A549 (cell line): ENCODE results near the gene PRKCD. TPM values are rescaled to one million over a fixed set of nuclear protein-coding genes. Genes with fewer than 3 reads are reported as not detected.

Experiments
- ATAC-seq, 2 experiments: fragments of 200-7000 bp in 1 of 2; fragments of >200 bp in 1 of 2; cut with Nextera tagmentation in 1 of 2; cut with Tn5 transposase in 1 of 2; 3 replicates each; pipeline versions ENCODE4 v1.8.0 to v1.9.1; 2018 to 2020; ENCODE audit warnings: mild to moderate bottlenecking in 1 of 2, moderate library complexity in 1 of 2
- CTCF ChIA-PET: fragments of 300-600 bp; sonication (Branson Sonifier 250); formaldehyde crosslinking; extraction: SDS; loops from one replicate; lab custom pipeline; 2021; ENCODE audit warnings: antibody characterized with exemption, inconsistent platforms; lab: Yijun Ruan, JAX
- POLR2A ChIA-PET: fragments of 350-600 bp; formaldehyde crosslinking; extraction: SDS; loops from one replicate; lab custom pipeline; 2021; ENCODE audit warnings: antibody characterized with exemption, inconsistent platforms; lab: Yijun Ruan, JAX
- DNase-seq, 2 experiments: peaks; one replicate each; pipeline versions ENCODE4 v3.0.0 to v3.0.0-alpha.2; 2011 to 2016; ENCODE audit warnings: low read depth in 1 of 2, low spot score in 1 of 2
- FAIRE-seq: peaks from 2 replicates; lab custom pipeline; 2011; peaks lifted over from hg19 to GRCh38; lab: Jason Lieb, UNC
- H3K27ac ChIP-seq, 2 experiments: fragments of >200 bp; sonication (Bioruptor Twin); formaldehyde crosslinking; 3 replicates each; pipeline ENCODE4 v1.5.1; 2016 to 2017
- H3K4me1 ChIP-seq: fragments of >200 bp; sonication (Bioruptor Twin); formaldehyde crosslinking; 3 replicates; pipeline ENCODE4 v1.6.1; 2016
- H3K4me2 ChIP-seq: fragments of >200 bp; sonication (Bioruptor Twin); formaldehyde crosslinking; 3 replicates; pipeline ENCODE4 v1.6.1; 2016
- H3K4me3 ChIP-seq: fragments of >200 bp; sonication (Bioruptor Twin); formaldehyde crosslinking; 3 replicates; pipeline ENCODE4 v1.5.1; 2016
- H3K9me3 ChIP-seq: fragments of >200 bp; sonication (Bioruptor Twin); formaldehyde crosslinking; 3 replicates; pipeline ENCODE4 v1.6.1; 2016
- ATOH8 ChIP-seq: fragments of 250-450 bp; sonication (Bioruptor Pico); IDR thresholded peaks from 2 replicates; pipeline ENCODE4 v1.5.0; 2020; ENCODE audit warnings: low read depth, mild to moderate bottlenecking, moderate library complexity
- BHLHE40 ChIP-seq: IDR thresholded peaks from 2 replicates; pipeline ENCODE4 v1.6.1; 2012; ENCODE audit warnings: low read depth, low read length, inconsistent platforms
- CBX8 ChIP-seq: fragments of 200-600 bp; sonication (generic); IDR thresholded peaks from 2 replicates; pipeline ENCODE4 v1.6.1; 2016
- EHMT2 ChIP-seq: fragments of 200-600 bp; sonication (generic); IDR thresholded peaks from 2 replicates; pipeline ENCODE4 v1.6.1; 2016; ENCODE audit warnings: antibody characterized with exemption, low read depth, mild to moderate bottlenecking, moderate library complexity
- ESRRA ChIP-seq: fragments of 150-350 bp; IDR thresholded peaks from 2 replicates; pipeline ENCODE4 v1.6.1; 2014; ENCODE audit warnings: mild to moderate bottlenecking, low read length, borderline replicate concordance
- GATA3 ChIP-seq: IDR thresholded peaks from 2 replicates; pipeline ENCODE4 v1.6.1; 2012; ENCODE audit warnings: borderline replicate concordance
- HEYL ChIP-seq: fragments of 250-450 bp; sonication (Bioruptor Pico); IDR thresholded peaks from 2 replicates; pipeline ENCODE4 v1.8.0; 2021; ENCODE audit warnings: mild to moderate bottlenecking, moderate library complexity
- HMGXB4 ChIP-seq: fragments of 250-450 bp; sonication (Bioruptor Pico); IDR thresholded peaks from 2 replicates; pipeline ENCODE4 v1.5.0; 2021; ENCODE audit warnings: mild to moderate bottlenecking, moderate library complexity, borderline replicate concordance
- HOXA7 ChIP-seq: fragments of 250-450 bp; sonication (Bioruptor Pico); IDR thresholded peaks from 2 replicates; pipeline ENCODE4 v1.5.0; 2020; ENCODE audit warnings: mild to moderate bottlenecking, moderate library complexity
- HOXB13 ChIP-seq: fragments of 250-450 bp; sonication (Bioruptor Pico); IDR thresholded peaks from 2 replicates; pipeline ENCODE4 v1.5.0; 2020; ENCODE audit warnings: low read depth, mild to moderate bottlenecking, moderate library complexity
- HOXB5 ChIP-seq: fragments of 250-450 bp; sonication (Bioruptor Pico); IDR thresholded peaks from 2 replicates; pipeline ENCODE4 v1.5.0; 2020; ENCODE audit warnings: mild to moderate bottlenecking, moderate library complexity
- JUN ChIP-seq, 2 experiments: fragments of >200 bp; sonication (Bioruptor Twin); formaldehyde crosslinking; IDR thresholded peaks; 2 replicates in 1 of 2; 3 replicates in 1 of 2; pipeline ENCODE4 v1.6.1; 2016 to 2017
- MYC ChIP-seq: IDR thresholded peaks from 2 replicates; pipeline ENCODE4 v1.6.1; 2012; ENCODE audit warnings: mild to moderate bottlenecking, inconsistent platforms, low read length, improper control_type of control experiment, borderline replicate concordance
- POLR2AphosphoS2 ChIP-seq: conservative IDR thresholded peaks from 2 replicates; pipeline ENCODE4 v1.6.1; 2012; ENCODE audit warnings: low read length, improper control_type of control experiment, inconsistent platforms
- RAD21 ChIP-seq, 2 experiments: fragments of >200 bp in 1 of 2; sonication (Bioruptor Twin) in 1 of 2; formaldehyde crosslinking in 1 of 2; IDR thresholded peaks in 1 of 2; conservative IDR thresholded peaks in 1 of 2; 2 replicates in 1 of 2; 3 replicates in 1 of 2; pipeline ENCODE4 v1.6.1; 2012 to 2018; ENCODE audit warnings: inconsistent platforms in 1 of 2
- SMC3 ChIP-seq: fragments of >200 bp; sonication (Bioruptor Twin); formaldehyde crosslinking; IDR thresholded peaks from 3 replicates; pipeline ENCODE4 v1.6.1; 2018; ENCODE audit warnings: inconsistent platforms
- SREBF2 ChIP-seq: fragments of 450-650 bp; IDR thresholded peaks from 2 replicates; pipeline ENCODE4 v1.6.1; 2014; ENCODE audit warnings: mild to moderate bottlenecking, moderate library complexity
- TP53 ChIP-seq: fragments of 250-450 bp; sonication (Bioruptor Pico); IDR thresholded peaks from 2 replicates; pipeline ENCODE4 v1.5.0; 2021; ENCODE audit warnings: mild to moderate bottlenecking, moderate library complexity
- ZC3H11A ChIP-seq: fragments of 450-650 bp; IDR thresholded peaks from 2 replicates; pipeline ENCODE4 v1.6.1; 2014; ENCODE audit warnings: antibody characterized with exemption, mild to moderate bottlenecking
- WGBS: methylation state at CpG from one replicate; pipeline ENCODE4 v1.1.6; 2017; ENCODE audit errors: missing lambda C conversion rate; 5-methylcytosine and 5-hydroxymethylcytosine counted together
- polyA plus RNA-seq, 4 experiments: library from polyadenylated mRNA; depleted of rRNA in 3 of 4; stranded (reverse); fragments of >200 nt; fragmentation: RNase III in 1 of 4; extraction: RNeasy Plus Mini Kit Qiagen cat#74134 plus additional on column Dnase treatment in 1 of 4; gene quantifications; 2 replicates in 3 of 4; 3 replicates in 1 of 4; pipeline ENCODE4 v1.2.3, GENCODE V29; 2011 to 2017
- TF ChIP-seq, protein P1 (sequence below): IDR thresholded peaks from 2 replicates; pipeline ENCODE4 v1.6.1; 2012
- TF ChIP-seq, protein P2 (sequence below): fragments of >200 bp; sonication (Bioruptor Twin); formaldehyde crosslinking; IDR thresholded peaks from 3 replicates; pipeline ENCODE4 v1.5.1; 2016

The PRKCD gene
- polyA plus RNA-seq, 2 of the 4 experiments (the other 2 are of a cell fraction): 10.1 to 18.3 TPM

DNA sequence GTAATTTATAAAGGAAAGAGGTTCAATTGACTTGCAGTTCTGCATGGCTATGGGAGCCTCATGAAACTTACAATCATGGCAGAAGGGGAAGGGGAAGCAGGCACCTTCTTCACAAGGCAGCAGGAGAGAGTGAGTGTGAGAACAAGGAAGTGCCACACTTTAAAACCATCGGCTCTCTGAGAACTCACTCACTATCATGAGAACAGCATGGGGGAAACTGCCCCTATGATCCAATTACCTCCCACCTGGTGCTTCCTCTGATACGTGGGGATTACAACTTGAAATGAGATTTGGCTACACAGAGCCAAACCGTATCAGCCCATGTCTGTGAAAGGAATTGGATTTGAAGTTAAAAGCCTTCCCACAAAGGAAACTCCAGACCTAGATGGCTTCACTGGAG, 55.7 kb downstream of the PRKCD start:
- H3K4me1 ChIP-seq: no peaks in the 10 kb centered on the region
- WGBS: 77% methylated on average over 3 of the region's 3 CpGs
- no peak overlapping the region for H3K4me3 ChIP-seq
- ChIA-PET POLR2A (no interaction called here), CTCF (interaction anchor here (2.1 kb wide), 1 partner anchor 21 kb away, joined by 7 read pairs; no protein-coding TSS in a partner anchor)
- DNase-seq: no peak
- ATAC-seq: no peak
- no peak overlapping the region for H3K4me2 ChIP-seq
- 0 out of 2 replicates have a peak, but pooled peaks have one; percentile 11 for TF ChIP-seq POLR2AphosphoS2
- TF ChIP-seq GATA3: no peak
- H3K27ac ChIP-seq: no peak overlapping the region
- H3K9me3 ChIP-seq: no peaks in the 10 kb centered on the region
- FAIRE-seq: no peak

DNA sequence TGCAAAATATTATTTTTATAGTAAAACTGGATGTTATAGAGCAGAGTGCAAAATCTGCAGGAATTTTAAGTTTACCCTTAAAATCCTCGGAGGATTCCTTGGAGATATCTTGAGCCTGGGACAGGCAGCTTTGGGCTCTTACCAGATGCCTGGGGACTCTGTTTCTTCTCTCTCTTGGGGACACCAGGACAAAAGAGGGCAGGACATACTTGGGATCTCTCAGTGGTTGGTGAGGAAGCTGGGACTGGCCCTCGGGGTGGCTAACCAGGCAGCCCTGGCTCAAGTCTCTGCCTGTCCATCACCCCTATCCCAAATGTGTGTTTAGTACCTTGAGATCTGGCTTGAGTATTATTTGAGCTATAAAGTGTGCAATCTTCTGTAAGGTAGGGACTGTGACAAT, 56.2 kb downstream of the PRKCD start:
- Histone ChIP-seq H3K4me2 (no peak overlapping the region), H3K27ac (no peak overlapping the region), H3K4me3 (no peak overlapping the region), H3K9me3 (no peaks in the 10 kb centered on the region), H3K4me1 (peaks cover 2% of the 10 kb centered on the region; the same call in 1 of the 3 replicates)
- 83% methylated on average over 2 of the region's 2 CpGs for WGBS
- POLR2A ChIA-PET: no interaction called here
- ATAC-seq (peak; percentile 1 to 9; a peak in 4 of 6 replicates), DNase-seq (no peak), FAIRE-seq (no peak)
- CTCF ChIA-PET: no interaction called here
- no peak for TF ChIP-seq EHMT2
- no peak for TF ChIP-seq SREBF2
- no peak for TF ChIP-seq HMGXB4

DNA sequence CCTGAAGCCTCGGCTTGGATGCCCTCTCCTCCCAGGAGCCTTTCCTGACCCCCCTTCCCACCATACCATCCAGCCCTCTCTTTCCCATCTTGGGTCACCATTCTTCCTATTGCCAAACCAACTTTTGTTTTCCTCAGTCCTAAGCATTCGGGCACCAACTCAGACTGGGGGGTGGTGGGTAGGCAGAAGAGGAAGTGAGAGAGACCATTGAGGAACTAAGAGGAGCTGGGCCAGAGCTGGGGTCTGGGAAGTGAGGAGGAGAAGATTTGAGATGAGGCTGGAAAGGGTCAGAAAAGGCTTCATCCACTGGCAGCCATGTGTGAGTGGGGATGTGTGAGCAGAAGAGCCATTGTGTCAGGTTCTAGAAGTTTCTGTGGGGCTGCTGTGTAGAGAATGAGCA, 57.1 kb downstream of the PRKCD start:
- ATAC-seq (no peak), FAIRE-seq (no peak), DNase-seq (no peak)
- 71% methylated on average over 2 of the region's 2 CpGs for WGBS
- H3K9me3 ChIP-seq: no peaks in the 10 kb centered on the region
- POLR2A ChIA-PET: no interaction called here
- H3K4me2 ChIP-seq: no peak overlapping the region
- CTCF ChIA-PET: interaction anchor here (0.9 to 7.4 kb wide), 3 partner anchors 16 to 106 kb away, joined by 3 to 69 read pairs (median 4); no protein-coding TSS in a partner anchor
- TF ChIP-seq POLR2AphosphoS2: peak; percentile 49; the same call in 1 of the 2 replicates
- TF ChIP-seq CBX8: no peak
- TF ChIP-seq ATOH8: no peak
- no peak for TF ChIP-seq BHLHE40
- peaks cover 11% of the 10 kb centered on the region for H3K4me1 ChIP-seq
- no peak overlapping the region for H3K4me3 ChIP-seq
- peak overlapping the region in 1 of 2 experiments; percentile 26; a peak in 1 of 6 replicates for H3K27ac ChIP-seq

- H3K4me1 ChIP-seq: peaks cover 30% of the 10 kb centered on the region
- ATAC-seq (peak; percentile 73 to 74), DNase-seq (peak; percentile 74 to 90), FAIRE-seq (peak; percentile 91)
- no peak overlapping the region for H3K4me3 ChIP-seq
- no peaks in the 10 kb centered on the region for H3K9me3 ChIP-seq
- peak overlapping the region; percentile 60 to 78; a peak in 5 of 6 replicates for H3K27ac ChIP-seq
- 19% methylated on average over 9 of the region's 10 CpGs for WGBS
- no peak overlapping the region for H3K4me2 ChIP-seq
- POLR2A ChIA-PET: interaction anchor here (1.4 kb wide), 1 partner anchor 128 kb away, joined by 4 read pairs; the partner anchor contains the start of gene DCP1A
- CTCF ChIA-PET: interaction anchor here (0.6 to 7.4 kb wide), 25 partner anchors 8 to 490 kb away, joined by 3 to 69 read pairs (median 4); no protein-coding TSS in a partner anchor
- TF ChIP-seq POLR2AphosphoS2: no peak
- TF ChIP-seq, protein P1, sequence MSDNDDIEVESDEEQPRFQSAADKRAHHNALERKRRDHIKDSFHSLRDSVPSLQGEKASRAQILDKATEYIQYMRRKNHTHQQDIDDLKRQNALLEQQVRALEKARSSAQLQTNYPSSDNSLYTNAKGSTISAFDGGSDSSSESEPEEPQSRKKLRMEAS: peak; percentile 77
- peak; percentile 36 to 64; a peak in 4 of 5 replicates for TF ChIP-seq JUN (IDR thresholded peaks at IDR 0.05)
- no peak for TF ChIP-seq HMGXB4
- peak; percentile 77 to 80 for TF ChIP-seq RAD21 (conservative IDR thresholded peaks at IDR 0.05 in 1 of 2, IDR thresholded peaks at IDR 0.05 in 1 of 2)
- TF ChIP-seq SMC3: peak; percentile 61; the same call in 2 of the 3 replicates
- no peak for TF ChIP-seq ESRRA
- TF ChIP-seq HEYL (CRISPR knock-in tag): no peak
- TF ChIP-seq MYC: 0 out of 2 replicates have a peak, but pooled peaks have one; percentile 58
- no peak for TF ChIP-seq HOXB5 (CRISPR knock-in tag)
- peak; percentile 89; the same call in 1 of the 2 replicates for TF ChIP-seq TP53 (CRISPR knock-in tag)
- TF ChIP-seq HOXA7 (CRISPR knock-in tag): peak; percentile 92
- TF ChIP-seq ZC3H11A: no peak
- TF ChIP-seq, protein P2, sequence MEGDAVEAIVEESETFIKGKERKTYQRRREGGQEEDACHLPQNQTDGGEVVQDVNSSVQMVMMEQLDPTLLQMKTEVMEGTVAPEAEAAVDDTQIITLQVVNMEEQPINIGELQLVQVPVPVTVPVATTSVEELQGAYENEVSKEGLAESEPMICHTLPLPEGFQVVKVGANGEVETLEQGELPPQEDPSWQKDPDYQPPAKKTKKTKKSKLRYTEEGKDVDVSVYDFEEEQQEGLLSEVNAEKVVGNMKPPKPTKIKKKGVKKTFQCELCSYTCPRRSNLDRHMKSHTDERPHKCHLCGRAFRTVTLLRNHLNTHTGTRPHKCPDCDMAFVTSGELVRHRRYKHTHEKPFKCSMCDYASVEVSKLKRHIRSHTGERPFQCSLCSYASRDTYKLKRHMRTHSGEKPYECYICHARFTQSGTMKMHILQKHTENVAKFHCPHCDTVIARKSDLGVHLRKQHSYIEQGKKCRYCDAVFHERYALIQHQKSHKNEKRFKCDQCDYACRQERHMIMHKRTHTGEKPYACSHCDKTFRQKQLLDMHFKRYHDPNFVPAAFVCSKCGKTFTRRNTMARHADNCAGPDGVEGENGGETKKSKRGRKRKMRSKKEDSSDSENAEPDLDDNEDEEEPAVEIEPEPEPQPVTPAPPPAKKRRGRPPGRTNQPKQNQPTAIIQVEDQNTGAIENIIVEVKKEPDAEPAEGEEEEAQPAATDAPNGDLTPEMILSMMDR: peak; percentile 83
- no peak for TF ChIP-seq HOXB13
- TF ChIP-seq GATA3: peak; percentile 29; the same call in 1 of the 2 replicates
These were observed 59.0 kb downstream of the PRKCD start for GRCh38 chr3:53219895-53220483.
